Measurements from ENCODE around the gene NBEA.

NBEA gene

GRCh38 chr13:35266412-35266811 lies 324.3 kb downstream of the NBEA start:
- DNase-seq (ENCODE audit: low read depth in 2 of 2) = no peak

- no peak for DNase-seq (ENCODE audit: low read depth in 2 of 2)
Measured at GRCh38 chr13:35278917-35279316, 336.8 kb downstream of the NBEA start.

- no peak for DNase-seq (ENCODE audit: low read depth in 2 of 2)
Measured at GRCh38 chr13:35279500-35279899, 337.4 kb downstream of the NBEA start.

- DNase-seq (ENCODE audit: low read depth in 2 of 2) = no peak
Measured at GRCh38 chr13:35283856-35284255, 341.8 kb downstream of the NBEA start.

GRCh38 chr13:35285677-35286076 lies 343.6 kb downstream of the NBEA start:
- no peak for DNase-seq (ENCODE audit: low read depth in 2 of 2)

- no peak for DNase-seq (ENCODE audit: low read depth in 2 of 2)
Measured at GRCh38 chr13:35292329-35292728, 350.3 kb downstream of the NBEA start.

GRCh38 chr13:35293579-35294226 lies 351.6 kb downstream of the NBEA start:
- no peak for DNase-seq (ENCODE audit: low read depth in 2 of 2)

- no peak for DNase-seq (ENCODE audit: low read depth in 2 of 2)
Measured at GRCh38 chr13:35309706-35310105, 367.6 kb downstream of the NBEA start.

GRCh38 chr13:35332134-35332533 lies 390.1 kb downstream of the NBEA start:
- no peak for DNase-seq (ENCODE audit: low read depth in 2 of 2)

GRCh38 chr13:35333157-35333556 lies 391.1 kb downstream of the NBEA start:
- no peak for DNase-seq (ENCODE audit: low read depth in 2 of 2)

GRCh38 chr13:35342440-35342839 lies 400.4 kb downstream of the NBEA start:
- DNase-seq (ENCODE audit: low read depth in 2 of 2) = no peak

GRCh38 chr13:35343417-35343816 lies 401.3 kb downstream of the NBEA start:
- DNase-seq (ENCODE audit: low read depth in 2 of 2) = no peak

GRCh38 chr13:35345992-35346391 lies 403.9 kb downstream of the NBEA start:
- no peak for DNase-seq (ENCODE audit: low read depth in 2 of 2)

GRCh38 chr13:35346494-35346893 lies 404.4 kb downstream of the NBEA start:
- DNase-seq (ENCODE audit: low read depth in 2 of 2) = no peak

- no peak for DNase-seq (ENCODE audit: low read depth in 2 of 2)
Measured at GRCh38 chr13:35347679-35348205, 405.7 kb downstream of the NBEA start.

- no peak for DNase-seq (ENCODE audit: low read depth in 2 of 2)
Measured at GRCh38 chr13:35349052-35349451, 407.0 kb downstream of the NBEA start.

GRCh38 chr13:35349673-35350278 lies 407.7 kb downstream of the NBEA start:
- no peak for DNase-seq (ENCODE audit: low read depth in 2 of 2)

GRCh38 chr13:35354285-35354684 lies 412.2 kb downstream of the NBEA start:
- DNase-seq (ENCODE audit: low read depth in 2 of 2) = no peak

- no peak for DNase-seq (ENCODE audit: low read depth in 2 of 2)
Measured at GRCh38 chr13:35354882-35355281, 412.8 kb downstream of the NBEA start.

- no peak for DNase-seq (ENCODE audit: low read depth in 2 of 2)
Measured at GRCh38 chr13:35356572-35356971, 414.5 kb downstream of the NBEA start.

- DNase-seq (ENCODE audit: low read depth in 2 of 2) = no peak
Measured at GRCh38 chr13:35365883-35366282, 423.8 kb downstream of the NBEA start.

- no peak for DNase-seq (ENCODE audit: low read depth in 2 of 2)
Measured at GRCh38 chr13:35367586-35367985, 425.5 kb downstream of the NBEA start.

GRCh38 chr13:35378939-35379338 lies 436.9 kb downstream of the NBEA start:
- no peak for DNase-seq (ENCODE audit: low read depth in 2 of 2)

- DNase-seq (ENCODE audit: low read depth in 2 of 2) = no peak
Measured at GRCh38 chr13:35379663-35380062, 437.6 kb downstream of the NBEA start.

All from activated CD8-positive, alpha-beta memory T cell treated with anti-CD3 and anti-CD28 coated beads for 4 hours (primary cell).